Measurements from ENCODE around the gene BMF.

BMF gene

DNA sequence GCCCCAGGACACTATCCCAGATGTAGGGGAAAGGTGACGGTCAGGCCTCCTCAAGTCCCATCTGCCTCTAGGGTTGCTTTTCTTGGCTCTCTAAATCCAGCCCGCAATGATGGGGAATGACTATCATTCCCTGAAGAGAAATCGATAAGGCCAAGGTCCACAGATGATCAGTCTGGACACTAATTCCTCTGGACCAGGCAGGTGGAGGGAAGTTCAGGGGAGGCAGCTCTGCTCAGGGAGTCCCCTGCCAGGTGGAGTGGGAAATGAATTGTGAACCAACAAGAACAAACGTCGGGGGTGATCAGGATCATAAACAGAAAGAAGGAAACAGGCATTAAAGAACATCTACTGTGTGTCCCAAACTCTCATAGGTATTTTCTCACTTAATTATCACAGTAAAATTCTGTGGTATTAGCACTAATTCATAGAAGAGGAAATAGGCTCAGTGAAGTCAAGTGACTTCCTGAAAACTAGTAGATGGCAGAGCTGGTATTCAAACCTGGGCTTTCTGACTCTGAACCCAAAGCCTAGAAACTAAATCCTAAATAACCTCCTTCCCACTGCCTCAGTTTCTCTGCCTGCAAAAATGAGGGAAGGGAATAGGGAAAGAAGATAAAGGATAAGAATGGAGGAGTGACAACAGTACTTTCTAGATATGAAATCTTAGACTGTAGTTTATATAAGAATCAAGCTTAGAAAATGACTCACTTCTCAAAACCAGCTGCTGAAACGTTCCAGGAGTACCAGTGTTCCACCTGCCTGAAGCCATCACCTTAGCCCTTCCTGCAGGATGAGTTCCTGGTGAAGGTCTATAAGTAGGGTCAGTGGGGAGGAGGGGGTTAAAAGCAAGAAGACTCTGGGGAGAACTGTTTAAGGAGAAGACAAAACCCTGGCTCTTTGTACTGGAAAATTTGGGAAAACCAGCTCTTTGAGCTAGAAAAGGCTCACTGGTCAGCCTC is 7.5 kb downstream of the BMF start:
- DNase-seq = no peak

DNA sequence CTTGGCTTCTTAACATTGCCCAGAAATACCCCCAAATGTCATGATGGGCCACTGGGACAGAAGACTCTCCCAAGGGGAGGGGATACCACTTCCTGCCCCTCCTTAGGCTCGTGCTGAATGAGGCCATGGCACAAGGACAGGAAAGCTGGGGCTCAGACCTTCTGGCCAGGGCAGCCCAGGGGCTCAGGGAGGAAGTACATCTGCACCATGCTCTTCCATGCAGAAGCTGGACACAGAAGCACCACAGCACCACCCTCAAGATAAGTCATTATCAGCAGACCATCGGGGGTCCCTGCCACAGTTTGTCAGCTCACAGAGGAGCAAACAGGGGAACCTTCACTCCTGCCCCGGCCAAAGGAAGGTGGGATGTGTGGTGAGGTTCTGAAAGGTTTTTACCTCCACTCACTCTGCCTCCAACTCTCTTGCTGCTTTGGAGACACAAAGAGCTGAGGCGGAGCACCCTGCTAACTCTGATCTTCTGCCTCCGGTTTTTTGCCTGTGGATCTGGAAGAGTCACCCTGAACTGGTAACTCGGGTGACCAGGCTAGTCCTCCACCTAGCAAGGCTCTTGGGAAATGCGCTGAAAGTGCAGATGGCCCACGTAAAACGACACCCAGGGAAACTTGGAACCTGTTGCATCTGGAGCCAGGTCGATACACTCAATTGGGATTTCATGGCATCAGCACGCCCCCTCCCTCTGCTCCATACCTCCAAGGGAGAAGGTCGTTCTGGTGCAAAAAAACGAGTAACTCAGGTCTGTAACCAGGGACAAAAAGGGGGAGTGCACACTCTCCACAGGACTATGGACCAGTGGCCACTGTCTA is 8.3 kb downstream of the BMF start:
- DNase-seq = no peak

DNA sequence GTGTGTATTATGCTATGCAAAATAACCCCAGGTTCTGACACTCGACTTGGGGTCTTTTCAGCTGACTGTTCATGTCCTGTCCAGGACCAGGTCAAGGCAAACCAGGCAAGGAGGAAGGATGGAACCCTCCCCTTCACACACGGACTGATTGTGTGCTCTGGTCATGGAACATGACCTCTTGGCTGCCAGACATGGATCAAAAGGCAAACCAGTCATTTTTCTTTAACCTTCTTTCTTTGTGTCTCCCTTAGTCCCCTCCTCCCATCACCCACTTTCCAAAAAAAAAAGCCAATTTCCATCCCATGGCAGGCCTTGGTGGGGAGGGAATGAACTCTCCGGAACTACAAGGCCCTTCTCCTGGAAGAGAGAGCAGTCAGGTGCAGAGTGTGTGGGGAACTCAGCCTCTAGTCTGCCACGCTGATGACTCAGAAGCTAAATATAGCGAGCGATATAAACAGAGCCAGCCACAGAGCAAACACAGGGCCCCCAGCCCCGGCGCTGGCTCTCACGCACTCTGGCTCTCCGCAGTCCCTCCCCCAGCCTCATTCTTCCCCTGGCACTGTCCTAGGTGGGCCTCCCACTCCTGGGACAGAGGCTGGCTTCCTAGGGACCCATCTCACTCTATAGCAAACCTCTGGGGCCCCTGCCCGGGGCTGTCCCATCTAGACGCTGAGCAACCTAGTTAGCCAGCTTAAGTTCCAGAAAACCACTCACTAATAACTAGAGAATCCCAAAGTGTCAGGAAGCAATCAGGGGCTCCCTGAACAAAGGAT is 10.0 kb downstream of the BMF start:
- DNase-seq = peak; percentile 69

DNA sequence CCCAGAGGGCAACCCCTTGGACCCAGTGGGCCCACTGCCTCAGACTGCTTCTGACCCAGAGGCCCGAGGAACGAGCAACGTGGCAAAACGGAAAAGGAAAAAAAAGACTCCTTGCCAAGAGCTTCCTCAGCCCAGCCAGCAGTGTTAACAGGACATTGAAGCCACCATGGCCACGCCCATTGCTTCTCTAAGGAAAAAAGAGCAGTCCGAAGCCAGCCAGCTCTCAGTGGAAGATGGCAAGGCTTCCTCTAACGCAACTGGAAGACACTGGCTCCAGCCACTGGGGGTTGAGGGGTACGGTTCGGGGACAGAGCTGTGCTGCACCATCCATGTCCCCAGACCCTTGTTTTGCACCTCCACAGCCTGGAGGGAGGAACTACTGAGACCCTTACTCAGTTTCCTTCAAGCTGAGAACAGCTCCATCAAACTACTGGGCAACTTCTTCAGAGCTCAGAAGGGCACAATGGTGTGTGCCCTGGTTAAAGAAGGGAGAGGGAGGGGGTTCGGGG is 10.7 kb downstream of the BMF start:
- DNase-seq = no peak

DNA sequence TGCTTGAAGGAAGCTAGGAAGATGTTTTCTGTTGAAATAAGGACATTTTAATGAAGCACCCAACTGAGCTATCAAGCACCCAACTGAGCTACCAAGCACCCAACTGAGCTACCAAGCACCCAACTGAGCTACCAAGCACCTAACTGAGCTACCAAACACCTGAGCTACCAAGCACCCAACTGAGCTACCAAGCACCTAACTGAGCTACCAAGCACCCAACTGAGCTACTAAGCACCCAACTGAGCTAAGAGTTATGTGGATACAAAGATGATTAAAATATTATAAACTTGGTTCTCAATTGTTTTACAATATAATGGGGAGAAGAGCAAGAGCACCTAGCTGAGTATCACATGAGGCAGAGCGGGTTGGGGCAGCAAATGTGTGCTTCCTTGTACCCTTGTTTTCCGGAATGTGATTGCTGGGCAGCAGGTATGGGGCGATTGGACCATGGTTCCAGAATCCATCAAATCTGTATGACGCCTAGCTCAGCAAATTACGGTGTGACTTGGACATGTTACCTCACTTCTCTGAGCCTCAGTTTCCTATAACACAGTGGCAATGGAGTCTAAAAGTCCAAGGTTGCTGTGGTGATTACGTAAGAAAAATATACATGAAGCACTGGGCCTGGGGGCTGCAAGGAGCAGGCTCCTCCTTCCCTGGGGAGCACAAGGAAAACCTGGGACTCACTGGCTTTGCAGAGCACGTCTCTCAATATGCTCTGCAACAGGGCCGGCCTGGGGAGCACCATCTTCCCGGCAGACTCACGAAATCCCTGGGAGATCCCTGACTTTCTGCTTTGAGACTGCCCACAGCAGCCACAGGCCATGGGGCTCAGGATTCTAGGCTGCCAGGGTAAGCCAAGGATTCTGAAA is 11.3 kb downstream of the BMF start:
- no peak for DNase-seq

DNA sequence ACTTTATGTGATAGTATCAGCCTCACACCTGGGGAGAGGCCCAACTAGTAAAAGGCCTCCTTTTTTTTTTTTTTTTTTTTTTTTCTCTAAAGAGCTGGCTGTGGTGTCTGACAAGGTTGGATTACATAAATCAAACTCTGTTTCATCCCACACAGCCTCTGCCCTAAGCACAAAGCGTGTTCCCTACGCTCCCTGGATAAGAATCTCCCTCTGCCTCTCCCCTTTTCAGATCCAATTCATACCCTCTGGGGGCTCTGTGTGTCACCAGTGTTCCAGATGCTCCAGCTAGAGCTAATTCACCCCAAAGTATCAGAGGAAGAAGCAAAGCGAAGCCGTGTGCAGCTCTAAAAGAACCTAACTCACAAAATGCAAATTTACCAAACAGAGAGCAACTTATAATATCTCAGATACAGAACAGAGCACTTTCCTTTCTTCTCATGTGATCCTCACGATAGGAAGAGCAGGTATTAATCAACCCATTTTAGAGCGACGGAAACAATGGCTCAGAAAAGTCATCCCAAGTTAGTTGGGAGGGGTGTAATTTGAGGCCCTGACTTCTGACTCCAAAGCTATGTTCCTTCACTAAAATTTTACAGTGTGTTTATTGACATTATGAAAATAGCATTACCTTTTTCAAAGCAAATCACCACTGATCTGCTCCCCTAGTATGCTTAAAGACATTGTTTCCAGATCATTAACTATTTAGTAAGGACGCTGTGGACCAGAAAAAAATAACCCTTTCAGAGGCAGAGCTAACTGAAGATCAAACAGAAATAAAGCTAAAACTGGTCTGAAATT is 12.4 kb downstream of the BMF start:
- no peak for DNase-seq

DNA sequence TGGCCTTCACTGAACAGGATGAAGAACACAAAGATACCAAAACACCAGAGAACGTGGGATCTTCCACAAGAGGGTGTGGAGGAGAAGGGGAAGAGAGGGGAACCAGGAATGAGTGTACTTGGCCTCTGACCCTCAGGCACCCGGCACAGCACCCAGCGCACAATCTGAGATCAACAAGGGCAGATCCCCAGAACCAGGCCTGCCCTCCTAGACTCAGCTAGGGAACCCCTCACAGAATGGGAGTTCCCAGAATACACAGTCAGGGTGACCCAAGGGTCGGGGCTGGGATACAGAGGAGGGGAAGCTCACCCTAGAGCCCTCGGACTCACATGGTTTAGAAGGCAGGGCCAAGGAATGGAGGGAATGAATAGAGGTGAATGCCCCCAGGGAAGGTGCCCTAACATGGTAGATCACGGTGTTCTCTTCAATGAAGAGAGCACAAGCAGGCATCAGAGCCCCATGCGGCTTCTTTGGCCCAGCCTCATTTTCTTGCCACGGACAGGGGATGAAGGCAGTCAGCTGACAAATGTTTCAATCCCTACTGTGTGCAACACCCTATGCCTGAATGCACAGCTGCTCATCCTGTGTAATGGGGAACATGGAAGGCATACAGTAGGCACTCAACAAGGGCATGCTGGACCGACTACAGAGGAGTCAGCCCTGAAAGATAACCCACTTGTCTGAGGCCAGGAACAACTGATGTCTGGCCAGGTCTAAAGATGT is 13.1 kb downstream of the BMF start:
- DNase-seq = no peak

DNA sequence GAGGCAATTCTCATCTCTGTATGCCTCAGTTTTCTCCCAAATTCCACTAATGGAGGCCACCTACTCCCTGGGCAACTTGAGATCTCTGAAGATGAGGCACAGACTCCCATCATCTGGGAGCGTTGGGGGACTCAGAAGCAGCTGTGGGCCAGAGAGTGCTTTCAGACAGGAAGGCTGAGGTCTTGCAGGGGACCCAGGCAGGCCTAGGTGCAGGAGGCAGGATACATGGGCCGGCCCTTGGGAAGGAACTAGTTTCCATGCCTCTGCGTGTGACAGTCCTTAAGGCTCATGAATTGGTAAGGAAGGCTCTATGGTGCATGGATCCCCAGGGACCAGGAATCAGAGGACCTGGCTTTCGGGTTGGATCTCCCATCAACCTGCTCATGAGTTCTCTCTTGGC is 14.5 kb downstream of the BMF start:
- no peak for DNase-seq

DNA sequence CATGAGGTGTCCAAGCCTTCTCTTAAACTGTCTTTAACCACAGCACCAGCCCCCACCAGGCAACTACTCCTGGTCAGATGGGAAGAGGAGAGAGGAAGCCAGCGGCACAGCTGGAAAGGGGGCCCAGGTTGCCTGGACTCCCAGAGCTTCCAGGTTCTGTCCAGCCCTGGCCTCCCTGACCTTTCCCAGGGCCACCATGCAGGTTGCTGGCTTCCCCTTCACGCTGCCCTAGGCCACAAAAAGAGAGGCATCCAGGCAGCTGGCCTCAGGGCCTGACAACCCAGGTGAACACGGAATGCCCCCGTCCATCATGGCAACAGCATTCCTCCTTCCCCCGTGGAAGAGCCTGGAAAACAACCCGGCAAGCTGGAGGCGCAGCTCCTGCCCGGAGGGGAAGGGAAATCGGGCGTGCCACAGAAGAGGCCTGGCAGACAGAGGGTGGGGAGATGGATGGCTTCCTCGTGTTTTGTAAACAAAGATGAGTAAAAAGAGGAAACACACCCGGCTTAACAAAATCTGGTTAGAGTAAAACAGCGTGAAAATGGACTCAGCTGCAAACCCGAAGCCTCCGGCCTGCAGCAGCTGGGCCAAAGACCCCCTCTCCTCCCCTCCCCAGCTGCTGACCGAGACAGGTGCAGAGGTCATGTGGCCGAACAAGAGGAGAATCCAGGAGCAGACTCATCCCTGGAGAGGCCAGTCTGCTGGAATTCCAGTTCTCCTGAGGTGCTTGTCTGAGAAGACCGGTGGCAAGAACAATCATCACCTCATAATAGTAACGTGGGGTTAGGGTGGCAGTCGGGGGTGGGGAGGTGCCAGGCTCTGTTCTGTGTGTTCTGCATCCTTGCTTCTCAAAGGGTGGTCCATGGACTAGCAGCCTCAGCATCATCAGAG is 15.5 kb downstream of the BMF start:
- DNase-seq = no peak

DNA sequence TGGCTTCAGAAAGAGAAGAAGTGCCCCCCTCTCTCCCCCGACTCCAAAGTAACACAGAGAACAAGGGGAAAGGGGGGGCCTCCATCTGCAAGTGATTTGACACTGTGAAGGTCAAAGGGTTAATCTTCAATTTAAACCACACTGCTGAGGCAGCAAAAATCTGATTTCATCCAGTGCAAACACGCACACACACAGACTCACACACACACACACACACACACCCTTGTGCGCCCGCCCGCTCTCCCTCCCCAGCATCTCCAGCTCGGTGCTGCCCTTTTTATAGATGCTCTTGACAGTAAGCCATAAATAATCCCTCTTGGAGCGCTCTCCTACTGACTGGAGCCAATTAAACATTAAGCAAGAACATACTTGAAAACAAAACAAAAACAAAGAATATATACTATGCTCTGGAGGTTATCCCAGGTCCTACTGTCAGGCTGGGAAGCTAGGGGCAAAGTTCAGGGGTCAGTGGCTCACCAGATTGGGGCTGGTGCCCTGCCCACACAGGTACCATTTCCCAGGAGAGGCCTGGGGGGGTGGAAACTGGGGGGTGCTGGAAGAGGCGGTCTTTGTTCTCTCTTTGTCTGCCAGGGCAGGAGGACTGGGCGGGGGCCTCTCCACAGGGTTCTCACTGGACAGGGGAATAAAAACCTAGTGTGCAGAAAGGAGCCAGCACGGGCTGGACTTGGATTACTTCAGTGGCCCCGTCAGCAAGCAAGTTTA is 16.3 kb downstream of the BMF start:
- peak; percentile 87 for DNase-seq

DNA sequence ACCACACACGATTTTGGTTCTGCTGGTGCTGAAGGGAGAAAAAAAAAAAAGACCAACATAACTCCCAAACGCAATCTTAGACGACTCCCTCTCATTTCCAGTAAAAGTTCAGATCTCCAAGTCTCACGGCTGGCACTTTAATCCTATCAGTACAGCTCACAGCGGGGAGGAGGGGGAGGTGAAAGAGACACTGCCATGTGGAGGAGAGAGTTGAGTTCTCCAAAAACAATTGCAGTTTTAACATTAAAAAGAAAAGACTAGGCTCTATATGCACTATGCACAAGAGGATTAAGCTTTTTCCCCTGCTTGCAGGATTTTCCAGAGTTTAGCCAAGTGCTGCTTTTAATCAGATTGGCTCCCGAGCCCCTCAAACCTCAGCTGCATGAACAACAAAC is 16.8 kb downstream of the BMF start:
- DNase-seq = no peak

DNA sequence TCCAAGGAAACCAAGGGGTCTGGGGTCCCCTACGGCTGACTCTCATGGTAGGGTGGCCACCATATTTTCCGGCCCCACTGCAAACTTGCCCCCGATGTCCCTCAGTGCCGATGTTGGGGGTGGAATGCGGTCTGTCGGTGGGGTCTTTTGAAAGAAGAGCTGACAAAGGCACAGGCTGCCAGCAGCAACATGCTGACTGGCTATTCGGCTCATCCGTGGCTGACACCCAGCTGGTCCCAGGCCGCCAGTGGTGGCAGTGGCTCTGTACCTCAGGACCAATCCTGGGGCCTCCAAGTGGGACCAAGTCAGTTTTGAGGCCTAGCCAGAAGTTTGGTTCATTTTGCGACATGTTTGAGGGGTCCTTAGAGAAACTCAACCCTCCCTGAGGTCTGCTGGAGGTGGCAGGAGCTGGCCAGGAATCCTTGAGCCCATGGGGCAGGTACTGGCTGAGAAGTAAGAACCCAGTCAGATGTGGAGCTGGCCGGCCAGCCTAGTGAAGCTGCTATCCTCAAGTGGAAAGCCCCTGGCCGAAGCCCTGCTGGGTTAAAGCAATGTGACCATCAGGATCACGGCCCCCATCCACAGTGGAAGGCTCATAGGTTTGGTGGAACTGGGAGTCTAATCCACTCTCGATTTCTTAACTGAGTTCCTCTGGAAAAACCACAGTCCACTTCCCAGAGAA is 17.8 kb downstream of the BMF start:
- no peak for DNase-seq

DNA sequence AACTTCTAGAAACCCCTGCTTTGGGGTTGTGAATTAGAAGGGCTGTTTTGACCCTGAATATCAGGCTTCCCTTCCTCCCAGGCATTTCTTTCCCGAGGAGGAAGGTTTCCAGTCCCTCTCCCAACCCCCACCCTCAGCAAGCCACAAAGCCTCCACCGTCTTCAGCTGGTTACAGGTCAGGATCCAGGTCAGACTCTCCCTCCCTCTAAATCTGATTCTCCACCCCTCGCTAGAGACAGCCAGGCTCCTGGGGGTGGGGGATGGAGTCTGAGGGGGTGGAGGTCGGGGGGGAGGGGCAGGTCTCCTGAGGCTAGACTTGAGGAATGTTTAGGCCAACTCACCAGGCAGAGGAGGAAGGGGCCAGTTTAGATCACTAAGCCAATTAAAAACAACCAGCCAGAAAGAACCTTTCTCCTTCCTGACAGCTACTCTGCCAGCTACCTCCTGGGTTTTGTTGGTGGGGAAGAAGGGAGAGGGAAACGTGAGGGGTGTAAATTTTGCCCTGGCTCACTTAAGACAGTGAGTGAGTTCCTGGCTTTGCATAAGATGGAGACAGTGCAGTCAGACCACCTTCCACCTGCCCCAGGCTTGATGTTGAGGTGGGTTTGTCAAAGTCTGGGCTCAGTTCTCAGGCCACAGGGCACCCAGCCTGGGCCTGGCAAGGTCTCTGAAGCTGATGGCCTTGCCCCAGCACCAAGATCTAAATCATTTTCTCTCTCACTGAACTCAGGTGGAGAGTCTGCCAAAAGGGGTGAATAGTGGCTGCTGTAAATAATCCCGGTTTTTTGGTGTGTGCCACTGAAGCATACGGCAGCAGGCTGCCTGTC is 19.5 kb downstream of the BMF start:
- DNase-seq = no peak

DNA sequence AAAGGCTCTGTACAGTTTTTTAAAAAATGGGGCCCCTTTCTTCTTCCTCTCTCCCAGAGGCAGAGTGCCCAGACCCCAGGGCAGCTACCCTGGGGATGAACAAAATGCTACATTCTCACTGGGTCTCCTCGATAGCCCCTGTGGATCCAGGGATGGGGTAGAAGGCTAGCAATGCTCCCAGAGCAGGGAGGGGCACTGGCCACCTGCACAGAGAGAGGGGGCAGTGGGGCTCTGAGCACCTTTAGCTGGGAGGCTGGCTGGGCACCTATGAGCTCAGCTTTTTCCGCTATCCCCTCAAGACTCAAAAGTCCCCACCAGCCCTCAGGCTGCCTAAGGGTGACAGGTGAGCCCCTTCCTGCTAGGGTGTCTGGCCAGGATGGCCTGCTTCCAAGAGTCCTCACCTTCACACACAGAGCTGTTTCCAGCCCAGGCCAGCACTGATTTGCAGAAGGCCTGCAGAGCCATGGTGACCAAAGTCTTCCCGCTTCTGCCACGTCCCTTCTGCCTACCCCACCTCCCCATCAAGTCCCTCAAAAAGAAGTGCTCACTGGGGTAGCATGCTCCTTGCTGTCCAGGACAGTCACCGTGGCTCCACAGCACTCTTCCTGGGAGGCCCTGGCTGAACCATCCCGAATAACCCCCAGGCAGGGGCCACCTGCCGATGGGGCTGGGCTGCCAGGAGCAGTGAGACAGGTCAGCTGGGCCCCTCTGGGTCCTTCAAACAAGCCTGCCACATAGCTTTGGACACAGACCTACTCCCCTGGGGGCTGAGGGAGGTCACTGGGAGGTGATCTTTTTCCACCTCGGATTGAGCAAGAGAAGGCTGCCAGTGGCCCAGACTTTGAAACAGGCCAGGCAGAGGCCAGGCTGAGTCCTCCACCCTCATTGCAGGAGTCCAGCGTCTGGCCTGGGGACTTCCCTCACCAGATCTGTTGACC is 20.4 kb downstream of the BMF start:
- no peak for DNase-seq

DNA sequence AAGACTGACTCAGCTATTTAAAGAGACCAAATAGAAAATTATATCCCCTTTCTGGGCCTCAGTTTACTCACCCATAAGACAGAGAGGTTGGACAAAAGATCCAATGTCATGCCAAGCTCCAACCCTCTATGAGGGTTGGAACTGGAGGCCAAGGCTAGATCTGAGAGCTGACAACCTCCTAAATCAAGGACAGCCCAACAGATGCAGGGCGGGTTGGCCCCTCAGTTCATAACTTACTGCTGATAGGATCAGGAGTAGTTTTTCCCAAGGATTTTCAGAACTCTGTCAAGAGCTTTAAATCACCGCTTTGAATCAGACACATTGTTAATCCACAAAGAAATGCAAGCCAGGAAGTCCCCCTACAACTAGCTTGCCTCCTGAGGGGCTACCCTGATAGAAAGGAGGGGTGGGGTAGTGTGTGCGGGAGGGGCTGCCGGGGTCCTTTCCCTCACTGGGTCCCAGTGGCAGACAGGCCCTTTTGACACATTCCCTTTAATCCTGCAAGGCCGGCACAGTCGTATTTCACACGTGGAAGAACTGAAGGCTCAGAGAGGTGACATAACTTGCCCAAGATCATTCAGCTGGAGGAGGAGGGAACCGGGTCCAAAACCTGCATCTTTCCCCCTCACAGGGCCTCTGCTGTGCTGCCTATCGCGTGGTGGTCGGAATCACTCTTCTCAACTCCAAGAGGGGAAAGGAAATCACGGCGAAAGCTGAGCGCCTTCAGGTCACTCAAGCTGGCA is 21.4 kb downstream of the BMF start:
- no peak for DNase-seq

All from NCI-H1105 treated with DMSO at 0.1 percent for 48 hours (cell line).